HG02973 (cell line): Measurements from ENCODE around the gene SEMA4A.
"Not testable (repeated sequence)": the region's sequence is repeated elsewhere in the genome, so short reads cannot be mapped to it uniquely, and the experiment has no call there.

Experiments used
- ATAC-seq: cut with Tn5 transposase; IDR thresholded peaks from one replicate; pipeline ENCODE4 v1.9.1; 2021; ENCODE audit warnings: moderate library complexity; ENCODE audit not compliant: unreplicated experiment

SEMA4A gene

GRCh38 chr1:156118177-156118868, 35.1 kb upstream of the SEMA4A start:
- no peak for ATAC-seq

- ATAC-seq = no peak
Measured at GRCh38 chr1:156119503-156120209, 33.7 kb upstream of the SEMA4A start.

GRCh38 chr1:156120318-156120717, 33.1 kb upstream of the SEMA4A start:
- ATAC-seq = no peak

- ATAC-seq = not testable (repeated sequence)
Measured at GRCh38 chr1:156121005-156121404, 32.4 kb upstream of the SEMA4A start.

- no peak for ATAC-seq
Measured at GRCh38 chr1:156121457-156121856, 31.9 kb upstream of the SEMA4A start.

GRCh38 chr1:156122086-156122485, 31.3 kb upstream of the SEMA4A start:
- ATAC-seq = no peak

GRCh38 chr1:156122519-156123355, 30.6 kb upstream of the SEMA4A start:
- no peak for ATAC-seq

- ATAC-seq = no peak
Measured at GRCh38 chr1:156123356-156124196, 29.8 kb upstream of the SEMA4A start.

- no peak for ATAC-seq
Measured at GRCh38 chr1:156124557-156125483, 28.6 kb upstream of the SEMA4A start.

GRCh38 chr1:156125544-156125943, 27.8 kb upstream of the SEMA4A start:
- ATAC-seq = not testable (repeated sequence)

GRCh38 chr1:156126043-156126629, 27.2 kb upstream of the SEMA4A start:
- no peak for ATAC-seq

- peak; percentile 39 for ATAC-seq
Measured at GRCh38 chr1:156126630-156127534, 26.5 kb upstream of the SEMA4A start.

GRCh38 chr1:156128308-156128653, 25.1 kb upstream of the SEMA4A start:
- no peak for ATAC-seq

GRCh38 chr1:156128654-156129597, 24.5 kb upstream of the SEMA4A start:
- ATAC-seq = no peak

GRCh38 chr1:156129687-156130577, 23.5 kb upstream of the SEMA4A start:
- no peak for ATAC-seq

GRCh38 chr1:156130578-156130942, 22.8 kb upstream of the SEMA4A start:
- ATAC-seq = no peak
